GM18867 (cell line): ENCODE results near the gene C7.
"Not testable (repeated sequence)": the region's sequence is repeated elsewhere in the genome, so short reads cannot be mapped to it uniquely, and the experiment has no call there.

ENCODE experiments used
- ATAC-seq: cut with Tn5 transposase; IDR thresholded peaks from one replicate; pipeline ENCODE4 v1.9.1; 2021; ENCODE audit warnings: mild to moderate bottlenecking, moderate library complexity; ENCODE audit not compliant: unreplicated experiment

The C7 gene

GRCh38 chr5:40909264-40909663 lies at the start of gene C7:
Gene C7, plus strand, starts transcription at chr5:40909497. Its CDS starts 114 bp downstream, at chr5:40909611.
- no peak for ATAC-seq

- ATAC-seq, result no peak
Measured at GRCh38 chr5:40860711-40861110, 48.6 kb upstream of the C7 start.

GRCh38 chr5:40865004-40865403 lies 44.3 kb upstream of the C7 start:
- ATAC-seq, result not testable (repeated sequence)

GRCh38 chr5:40866844-40867243 lies 42.5 kb upstream of the C7 start:
- no peak for ATAC-seq

- no peak for ATAC-seq
Measured at GRCh38 chr5:40869384-40869783, 39.9 kb upstream of the C7 start.

- ATAC-seq, result no peak
Measured at GRCh38 chr5:40871177-40871576, 38.1 kb upstream of the C7 start.

GRCh38 chr5:40872253-40872652 lies 37.0 kb upstream of the C7 start:
- not testable (repeated sequence) for ATAC-seq

- no peak for ATAC-seq
Measured at GRCh38 chr5:40873286-40873880, 35.9 kb upstream of the C7 start.

- ATAC-seq, result no peak
Measured at GRCh38 chr5:40875958-40876357, 33.3 kb upstream of the C7 start.

GRCh38 chr5:40877371-40877988 lies 31.8 kb upstream of the C7 start:
- no peak for ATAC-seq

GRCh38 chr5:40879163-40879942 lies 29.9 kb upstream of the C7 start:
- peak; percentile 79 for ATAC-seq

- ATAC-seq, result no peak
Measured at GRCh38 chr5:40882291-40882690, 27.0 kb upstream of the C7 start.

- not testable (repeated sequence) for ATAC-seq
Measured at GRCh38 chr5:40883051-40883450, 26.2 kb upstream of the C7 start.

GRCh38 chr5:40895440-40896425 lies 13.6 kb upstream of the C7 start:
- ATAC-seq, result not testable (repeated sequence)

GRCh38 chr5:40904205-40904993 lies 4.9 kb upstream of the C7 start:
- peak; percentile 95 for ATAC-seq

GRCh38 chr5:40904994-40905306 lies 4.3 kb upstream of the C7 start:
- no peak for ATAC-seq

GRCh38 chr5:40906351-40906751 lies 2.9 kb upstream of the C7 start:
- ATAC-seq, result no peak

- ATAC-seq, result no peak
Measured at GRCh38 chr5:40909723-40910122, 426 bp downstream of the C7 start.

GRCh38 chr5:40911266-40911665 lies 2.0 kb downstream of the C7 start:
- no peak for ATAC-seq

GRCh38 chr5:40914835-40915234 lies 5.5 kb downstream of the C7 start:
- ATAC-seq, result no peak
